GM21717 (cell line): ENCODE data around the gene SNX2.
"Not testable (repeated sequence)": the region's sequence is repeated elsewhere in the genome, so short reads cannot be mapped to it uniquely, and the experiment has no call there.

ENCODE experiments used
- ATAC-seq: cut with Tn5 transposase; IDR thresholded peaks from one replicate; pipeline ENCODE4 v1.9.1; 2021; ENCODE audit warnings: mild to moderate bottlenecking, moderate library complexity; ENCODE audit not compliant: unreplicated experiment

SNX2 gene

GRCh38 chr5:122842016-122842580, 67.2 kb downstream of the SNX2 start:
- no peak for ATAC-seq

- ATAC-seq: no peak
These were observed 69.4 kb downstream of the SNX2 start for GRCh38 chr5:122844136-122844909.

- peak; percentile 58 for ATAC-seq
These were observed 70.0 kb downstream of the SNX2 start for GRCh38 chr5:122844910-122845228.

GRCh38 chr5:122845229-122846050, 70.6 kb downstream of the SNX2 start, which contains the start of gene SNX24:
TSS of gene SNX24 (plus strand) at chr5:122845613. CDS start at chr5:122845634, 21 bp downstream.
- peak; percentile 83 for ATAC-seq

- ATAC-seq: no peak
These were observed 71.2 kb downstream of the SNX2 start for GRCh38 chr5:122846051-122846550.

GRCh38 chr5:122847687-122848081, 72.8 kb downstream of the SNX2 start:
- ATAC-seq: no peak

- no peak for ATAC-seq
These were observed 74.9 kb downstream of the SNX2 start for GRCh38 chr5:122849771-122850170.

GRCh38 chr5:122857538-122857937, 82.7 kb downstream of the SNX2 start:
- not testable (repeated sequence) for ATAC-seq

- no peak for ATAC-seq
These were observed 83.6 kb downstream of the SNX2 start for GRCh38 chr5:122858451-122858850.

- no peak for ATAC-seq
These were observed 88.4 kb downstream of the SNX2 start for GRCh38 chr5:122863240-122863639.

GRCh38 chr5:122863721-122864120, 88.8 kb downstream of the SNX2 start:
- no peak for ATAC-seq

GRCh38 chr5:122864400-122864799, 89.5 kb downstream of the SNX2 start:
- no peak for ATAC-seq

- no peak for ATAC-seq
These were observed 90.0 kb downstream of the SNX2 start for GRCh38 chr5:122864842-122865241.

GRCh38 chr5:122870219-122870856, 95.5 kb downstream of the SNX2 start:
- ATAC-seq: no peak

- ATAC-seq: no peak
These were observed 96.8 kb downstream of the SNX2 start for GRCh38 chr5:122871661-122872060.

GRCh38 chr5:122874179-122874875, 99.4 kb downstream of the SNX2 start:
- ATAC-seq: no peak

GRCh38 chr5:122877518-122877917, 102.6 kb downstream of the SNX2 start:
- peak; percentile 78 for ATAC-seq

GRCh38 chr5:122879076-122879475, 104.2 kb downstream of the SNX2 start:
- no peak for ATAC-seq
